Ovary (tissue), 3 donors: ENCODE data around the gene MAGI1.

ENCODE experiments used
- EP300 ChIP-seq: sonication (generic); formaldehyde crosslinking; IDR thresholded peaks from one replicate; pipeline ENCODE4 v1.6.1; 2017; ENCODE audit warnings: antibody characterized with exemption
- TF ChIP-seq, protein P1 (sequence below), 3 donors: fragments of 450-650 bp in 2 of 3; fragments of 200-600 bp in 1 of 3; IDR thresholded peaks; one replicate each; pipeline versions ENCODE4 v1.5.1 to v1.8.0; 2016 to 2022; ENCODE audit warnings: antibody characterized with exemption in 3 of 3, mild to moderate bottlenecking in 1 of 3
- donor health status: DM: no; HTN: no; CAD: no.

- TF ChIP-seq, protein P1, sequence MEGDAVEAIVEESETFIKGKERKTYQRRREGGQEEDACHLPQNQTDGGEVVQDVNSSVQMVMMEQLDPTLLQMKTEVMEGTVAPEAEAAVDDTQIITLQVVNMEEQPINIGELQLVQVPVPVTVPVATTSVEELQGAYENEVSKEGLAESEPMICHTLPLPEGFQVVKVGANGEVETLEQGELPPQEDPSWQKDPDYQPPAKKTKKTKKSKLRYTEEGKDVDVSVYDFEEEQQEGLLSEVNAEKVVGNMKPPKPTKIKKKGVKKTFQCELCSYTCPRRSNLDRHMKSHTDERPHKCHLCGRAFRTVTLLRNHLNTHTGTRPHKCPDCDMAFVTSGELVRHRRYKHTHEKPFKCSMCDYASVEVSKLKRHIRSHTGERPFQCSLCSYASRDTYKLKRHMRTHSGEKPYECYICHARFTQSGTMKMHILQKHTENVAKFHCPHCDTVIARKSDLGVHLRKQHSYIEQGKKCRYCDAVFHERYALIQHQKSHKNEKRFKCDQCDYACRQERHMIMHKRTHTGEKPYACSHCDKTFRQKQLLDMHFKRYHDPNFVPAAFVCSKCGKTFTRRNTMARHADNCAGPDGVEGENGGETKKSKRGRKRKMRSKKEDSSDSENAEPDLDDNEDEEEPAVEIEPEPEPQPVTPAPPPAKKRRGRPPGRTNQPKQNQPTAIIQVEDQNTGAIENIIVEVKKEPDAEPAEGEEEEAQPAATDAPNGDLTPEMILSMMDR (IDR thresholded peaks at IDR 0.05) = no peak
- TF ChIP-seq EP300 = no peak
Observed at GRCh38 chr3:65344444-65344843, 694.3 kb downstream of the MAGI1 start.
